ENCODE results near the gene TECTA.

GRCh38 chr11:121191818-121192217 lies 90.8 kb downstream of the TECTA start:
- TF ChIP-seq, protein P1, sequence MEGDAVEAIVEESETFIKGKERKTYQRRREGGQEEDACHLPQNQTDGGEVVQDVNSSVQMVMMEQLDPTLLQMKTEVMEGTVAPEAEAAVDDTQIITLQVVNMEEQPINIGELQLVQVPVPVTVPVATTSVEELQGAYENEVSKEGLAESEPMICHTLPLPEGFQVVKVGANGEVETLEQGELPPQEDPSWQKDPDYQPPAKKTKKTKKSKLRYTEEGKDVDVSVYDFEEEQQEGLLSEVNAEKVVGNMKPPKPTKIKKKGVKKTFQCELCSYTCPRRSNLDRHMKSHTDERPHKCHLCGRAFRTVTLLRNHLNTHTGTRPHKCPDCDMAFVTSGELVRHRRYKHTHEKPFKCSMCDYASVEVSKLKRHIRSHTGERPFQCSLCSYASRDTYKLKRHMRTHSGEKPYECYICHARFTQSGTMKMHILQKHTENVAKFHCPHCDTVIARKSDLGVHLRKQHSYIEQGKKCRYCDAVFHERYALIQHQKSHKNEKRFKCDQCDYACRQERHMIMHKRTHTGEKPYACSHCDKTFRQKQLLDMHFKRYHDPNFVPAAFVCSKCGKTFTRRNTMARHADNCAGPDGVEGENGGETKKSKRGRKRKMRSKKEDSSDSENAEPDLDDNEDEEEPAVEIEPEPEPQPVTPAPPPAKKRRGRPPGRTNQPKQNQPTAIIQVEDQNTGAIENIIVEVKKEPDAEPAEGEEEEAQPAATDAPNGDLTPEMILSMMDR (IDR thresholded peaks at IDR 0.05; ENCODE audit: poor library complexity, severe bottlenecking): no peak
- TF ChIP-seq EZH2 (IDR thresholded peaks at IDR 0.05; ENCODE audit: borderline replicate concordance, insufficient read depth, low read length, poor library complexity, severe bottlenecking) (no peak), RAD21 (conservative IDR thresholded peaks at IDR 0.05) (no peak), POLR2AphosphoS5 (IDR thresholded peaks at IDR 0.05) (peak; percentile 50), TAF1 (IDR thresholded peaks at IDR 0.05; ENCODE audit: low read depth) (no peak), SMC3 (conservative IDR thresholded peaks at IDR 0.05; ENCODE audit: poor library complexity) (no peak)
